NOMO-1 (cell line): ENCODE measurements around the gene TSPAN2.

Experiments used
- DNase-seq, 2 experiments: peaks; one replicate each; lab custom pipeline; 2025; ENCODE audit not compliant: unreplicated experiment in 2 of 2; lab: John Stamatoyannopoulos, UW

The TSPAN2 gene

DNA sequence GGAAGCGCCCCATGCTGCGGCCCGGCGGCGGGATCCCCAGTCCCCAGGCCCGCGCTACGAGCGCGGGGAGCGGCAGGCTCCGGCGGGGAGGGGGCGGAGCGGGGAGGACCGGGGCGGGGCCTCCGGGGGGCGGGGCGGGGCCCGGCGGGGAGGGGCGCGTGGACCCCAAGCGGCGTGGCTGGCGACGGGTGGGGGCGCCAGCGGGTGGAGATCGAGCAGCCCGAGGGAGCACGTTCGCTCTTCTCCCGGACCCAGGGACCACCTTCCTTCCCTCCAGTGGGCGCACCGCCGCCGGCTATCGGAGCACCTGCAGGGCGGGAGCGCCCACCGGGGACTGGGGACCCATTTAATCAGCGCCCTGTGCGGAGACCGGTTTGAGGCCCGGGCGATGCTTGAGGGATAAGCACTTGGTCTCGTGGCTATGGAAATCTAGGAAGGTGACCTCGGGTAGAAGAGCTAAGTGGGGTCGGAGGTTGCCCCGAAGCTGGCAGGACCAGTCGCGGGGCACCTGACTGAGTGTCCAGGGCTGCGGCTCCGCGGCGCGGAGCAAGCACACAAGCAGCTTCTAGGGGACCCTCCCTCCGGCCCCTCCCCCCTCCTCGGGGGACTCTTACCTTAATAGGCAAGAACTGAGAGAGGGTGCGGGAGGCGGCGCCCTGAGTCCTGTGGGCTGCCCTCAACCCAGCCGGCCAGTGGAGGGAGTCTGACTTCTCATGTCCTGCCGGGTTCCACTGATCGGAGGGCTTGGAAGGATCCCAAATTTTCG lies at the start of gene TSPAN2:
TSPAN2 (minus strand) TSS at position 84 of the 766 bp plus-strand sequence; CDS start at position 13, 71 bp downstream.
- peak; percentile 34 to 44 for DNase-seq

DNA sequence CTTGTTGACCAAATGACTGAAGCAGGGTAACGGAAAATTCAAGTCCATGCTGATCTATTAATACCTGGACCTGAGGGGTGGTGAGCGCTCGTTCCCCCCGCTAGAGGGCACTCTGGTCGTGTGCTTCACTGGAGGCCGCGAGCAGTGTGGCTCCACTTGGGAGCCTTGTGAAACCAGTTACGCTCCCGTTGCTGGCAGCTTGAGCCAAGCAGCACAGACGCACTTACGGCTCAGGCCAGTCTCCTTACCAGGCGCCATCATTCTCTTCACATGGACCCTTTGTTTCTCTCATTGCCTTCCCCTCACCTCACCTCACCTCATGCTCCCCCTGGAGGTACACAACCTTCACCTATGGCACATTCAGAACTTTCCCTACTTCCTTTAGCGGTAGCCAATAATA lies 49.7 kb upstream of the TSPAN2 start:
- DNase-seq = peak; percentile 63 to 68

GRCh38 chr1:115138271-115138670 lies 49.0 kb upstream of the TSPAN2 start:
- DNase-seq = no peak

DNA sequence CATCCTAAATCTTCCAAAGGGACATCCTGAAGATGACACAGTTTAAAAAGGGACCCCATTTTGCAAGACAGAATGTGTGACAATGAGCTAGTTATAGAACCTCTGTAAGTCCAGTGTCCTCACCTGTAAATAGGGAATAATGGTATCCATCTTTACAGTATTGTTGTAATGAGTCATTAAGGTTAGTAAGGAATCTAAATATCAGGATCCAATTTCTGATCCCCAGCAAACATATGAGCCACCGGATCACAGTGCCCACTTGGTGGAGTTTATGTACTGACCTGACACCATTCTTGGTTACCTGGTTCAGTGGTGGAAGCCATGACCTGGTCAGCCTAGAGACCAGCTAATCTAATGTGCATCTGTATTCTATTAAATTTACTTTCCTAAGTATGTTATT lies 47.9 kb upstream of the TSPAN2 start:
- DNase-seq = no peak

DNA sequence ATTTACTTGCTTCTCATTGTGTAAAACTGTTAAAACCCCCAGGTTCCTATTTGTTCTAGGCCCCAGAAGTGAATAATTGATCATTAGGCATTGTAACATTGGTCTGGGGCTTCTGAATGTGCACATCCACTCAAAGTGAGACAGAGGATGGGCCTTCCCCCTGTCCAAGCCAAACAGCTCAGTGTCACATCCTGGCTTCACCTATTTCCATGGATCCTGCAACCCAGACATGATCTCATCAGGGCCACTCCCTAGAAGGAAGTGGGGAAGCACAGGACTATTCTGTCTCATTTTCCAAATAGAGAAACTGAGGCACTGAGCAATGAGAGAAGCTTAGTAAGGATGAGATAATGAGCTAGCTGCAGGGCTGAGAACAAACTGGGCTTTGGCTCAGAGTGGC lies 47.4 kb upstream of the TSPAN2 start:
- no peak for DNase-seq

GRCh38 chr1:115136106-115136505 lies 46.8 kb upstream of the TSPAN2 start:
- DNase-seq = no peak

DNA sequence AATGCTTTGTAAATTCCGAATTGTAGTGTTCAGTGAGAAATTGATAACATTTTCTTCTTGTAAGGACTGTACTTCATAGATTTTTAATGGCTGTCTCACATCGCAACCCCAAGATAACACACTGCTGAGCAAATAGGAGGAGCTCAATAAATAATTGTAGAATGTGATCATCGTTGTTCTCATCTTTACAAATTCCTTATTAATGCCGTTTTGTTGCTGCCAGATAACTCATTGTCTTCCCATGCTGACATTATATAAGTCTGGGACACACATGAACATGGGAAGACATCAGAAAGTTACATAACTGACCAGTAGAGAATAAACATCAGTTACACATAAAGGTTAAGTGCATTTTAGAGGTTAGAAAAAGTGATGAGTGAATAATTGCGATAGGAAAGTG lies 46.4 kb upstream of the TSPAN2 start:
- DNase-seq = no peak

GRCh38 chr1:115134850-115135480 lies 45.7 kb upstream of the TSPAN2 start:
- DNase-seq = no peak

DNA sequence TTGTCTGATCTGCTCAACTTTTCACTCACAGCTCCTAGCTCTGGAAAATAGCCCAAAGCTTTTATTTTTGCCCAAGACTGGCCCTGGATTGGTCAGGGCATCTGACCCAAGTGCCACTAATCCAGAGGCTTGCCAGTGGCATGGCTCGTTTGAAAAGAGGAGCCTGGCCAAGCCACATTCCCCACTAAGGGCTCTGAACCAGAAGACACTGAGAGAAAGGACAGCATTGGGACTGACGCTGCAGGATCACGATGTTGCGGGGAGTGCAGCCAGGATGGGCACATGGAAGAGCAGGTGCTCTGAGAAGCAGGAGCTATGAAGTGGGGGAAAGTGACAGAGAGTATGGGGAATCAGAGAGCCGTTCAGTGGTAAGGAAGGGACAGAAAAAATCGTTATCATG lies 44.9 kb upstream of the TSPAN2 start:
- no peak for DNase-seq

GRCh38 chr1:115133440-115133839 lies 44.1 kb upstream of the TSPAN2 start:
- DNase-seq = no peak

- no peak for DNase-seq
Observed at GRCh38 chr1:115130786-115131185, 41.5 kb upstream of the TSPAN2 start.

DNA sequence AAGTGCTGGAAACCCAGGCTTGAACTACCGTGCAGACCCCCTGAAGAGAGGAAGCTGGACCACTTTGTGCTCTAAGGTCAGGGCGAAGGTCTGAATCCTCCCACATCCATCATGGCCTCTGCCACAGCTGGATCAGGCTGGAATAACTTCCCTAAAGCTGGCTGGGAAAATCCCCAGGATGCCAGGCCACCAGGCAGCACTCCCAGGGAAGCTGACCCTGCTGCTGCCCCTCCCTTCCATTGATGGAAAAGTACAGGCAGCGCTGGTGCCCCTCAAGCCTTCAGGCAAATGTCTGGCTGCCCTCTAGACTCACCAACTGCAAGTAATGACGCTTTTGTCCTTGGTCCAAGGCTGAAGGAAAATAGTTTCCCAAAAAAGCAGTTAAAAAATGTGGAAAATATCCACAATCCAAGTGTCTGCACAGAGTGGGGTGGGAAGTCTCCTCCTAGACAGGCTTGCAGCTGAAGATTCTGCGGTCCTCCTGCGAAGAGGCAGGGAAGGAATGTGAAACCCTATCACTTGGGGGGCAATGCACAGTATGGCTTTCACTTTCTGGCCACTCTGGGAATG lies 39.9 kb upstream of the TSPAN2 start:
- no peak for DNase-seq

DNA sequence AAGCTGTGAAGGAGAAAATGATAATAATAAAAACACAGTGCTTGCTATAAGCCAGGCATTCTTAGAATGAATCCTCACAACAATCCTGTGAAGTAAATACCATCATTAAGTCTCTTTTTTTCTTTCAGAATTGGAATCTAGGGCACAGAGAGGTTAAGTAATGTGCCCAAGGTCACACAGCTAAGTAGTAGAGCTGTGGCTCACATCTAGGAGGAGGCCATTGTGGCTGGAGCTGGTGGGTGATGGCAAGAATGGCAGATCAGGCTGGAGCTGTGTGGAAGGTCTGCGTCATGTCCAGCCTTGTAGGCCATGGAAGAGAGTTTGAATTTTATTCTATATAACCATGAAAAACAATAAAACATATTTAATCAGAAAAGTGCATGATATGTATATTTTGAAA lies 38.2 kb upstream of the TSPAN2 start:
- no peak for DNase-seq

DNA sequence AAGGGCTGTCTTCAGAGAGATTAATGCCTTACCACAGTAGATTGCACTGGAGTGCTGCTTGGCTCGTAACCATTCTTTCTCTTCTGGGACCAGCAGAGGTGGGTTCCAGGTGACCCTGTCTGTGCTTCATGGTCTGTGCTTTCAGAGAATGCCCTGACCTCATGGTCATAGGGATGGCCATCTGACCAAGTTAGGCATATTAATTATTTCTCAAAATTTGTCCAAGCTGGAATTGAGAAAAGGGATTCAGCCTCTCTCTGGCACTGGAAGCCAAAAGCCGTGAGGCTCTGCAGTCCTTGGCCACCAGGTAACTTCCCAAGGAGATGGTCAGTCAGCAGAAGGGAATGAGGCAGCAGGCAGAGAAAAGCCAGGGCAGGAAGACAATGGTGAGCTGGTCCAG lies 37.2 kb upstream of the TSPAN2 start:
- no peak for DNase-seq

GRCh38 chr1:115123116-115123515 lies 33.8 kb upstream of the TSPAN2 start:
- no peak for DNase-seq

DNA sequence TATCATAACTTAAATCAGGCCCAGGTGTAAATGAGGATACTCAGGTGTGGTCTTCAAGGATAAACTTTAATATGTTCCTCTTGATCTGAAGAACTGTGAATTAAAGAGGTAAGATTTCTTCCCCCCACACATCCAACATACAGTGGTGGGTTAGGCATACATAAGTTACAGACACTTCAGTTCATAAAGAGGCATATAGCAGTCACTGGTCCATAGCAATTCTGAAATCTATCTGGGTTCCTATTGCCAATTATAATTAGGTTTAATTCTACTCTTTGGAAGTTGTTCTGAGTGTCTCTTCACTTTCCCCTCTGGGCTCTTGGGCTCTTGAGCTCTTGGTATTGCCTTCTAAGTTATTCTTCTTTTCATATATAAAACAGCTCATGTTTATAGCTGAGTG lies 32.5 kb upstream of the TSPAN2 start:
- DNase-seq = no peak

DNA sequence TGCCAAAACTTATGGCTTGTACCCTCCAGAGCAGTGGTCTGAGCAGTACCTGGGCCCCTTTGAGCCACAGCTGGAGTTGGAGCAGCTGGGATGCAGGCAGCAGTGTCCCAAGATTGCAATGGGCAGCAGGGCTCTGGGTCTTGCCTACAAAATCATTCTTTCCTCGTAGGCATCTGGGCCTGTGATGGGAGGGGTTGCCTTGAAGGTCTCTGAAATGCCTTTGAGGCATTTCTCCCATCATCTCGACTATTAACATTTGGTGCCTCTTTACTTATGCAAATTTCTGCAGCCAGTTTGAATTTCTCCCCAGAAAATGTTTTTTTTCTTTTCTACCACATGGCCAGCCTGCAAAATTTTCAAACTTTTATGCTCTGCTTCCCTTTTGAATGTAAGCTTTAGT lies 31.0 kb upstream of the TSPAN2 start:
- DNase-seq = no peak

DNA sequence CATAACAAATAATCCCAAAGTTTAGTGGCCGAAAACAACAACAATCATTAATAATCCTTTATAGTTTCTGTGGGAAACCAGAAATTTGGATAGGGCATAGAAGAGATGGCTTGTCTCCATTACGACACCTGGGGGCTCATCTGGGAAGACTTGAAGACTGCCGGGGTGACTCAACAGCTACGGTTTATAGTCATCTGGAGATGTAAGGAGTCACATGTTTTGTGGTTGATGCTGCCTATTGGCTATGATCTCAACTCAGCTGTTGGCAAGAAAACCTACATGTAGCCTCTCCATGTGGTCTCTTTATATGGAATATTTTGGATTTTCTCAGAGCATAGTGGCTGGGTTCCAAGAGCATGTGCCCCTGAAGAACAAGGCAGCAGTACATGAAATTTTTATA lies 29.3 kb upstream of the TSPAN2 start:
- no peak for DNase-seq

DNA sequence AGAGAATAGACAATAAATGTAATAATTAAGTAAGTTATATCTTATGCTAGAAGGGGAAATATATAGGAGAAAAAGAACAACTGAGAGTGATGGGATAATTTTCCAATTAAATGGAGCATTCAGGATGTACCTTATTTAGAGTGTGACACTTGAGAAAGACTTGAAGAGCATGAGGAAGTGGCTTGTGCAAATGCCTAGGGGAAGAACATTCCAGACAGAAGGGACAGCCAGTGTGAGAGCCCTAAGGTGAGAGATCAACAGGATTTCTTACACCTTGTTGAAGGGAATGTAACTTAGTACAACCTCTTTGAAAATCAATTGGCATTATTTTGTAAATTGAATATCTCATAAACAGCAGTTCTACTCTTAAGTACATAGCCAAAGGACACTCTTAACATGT lies 28.8 kb upstream of the TSPAN2 start:
- no peak for DNase-seq

DNA sequence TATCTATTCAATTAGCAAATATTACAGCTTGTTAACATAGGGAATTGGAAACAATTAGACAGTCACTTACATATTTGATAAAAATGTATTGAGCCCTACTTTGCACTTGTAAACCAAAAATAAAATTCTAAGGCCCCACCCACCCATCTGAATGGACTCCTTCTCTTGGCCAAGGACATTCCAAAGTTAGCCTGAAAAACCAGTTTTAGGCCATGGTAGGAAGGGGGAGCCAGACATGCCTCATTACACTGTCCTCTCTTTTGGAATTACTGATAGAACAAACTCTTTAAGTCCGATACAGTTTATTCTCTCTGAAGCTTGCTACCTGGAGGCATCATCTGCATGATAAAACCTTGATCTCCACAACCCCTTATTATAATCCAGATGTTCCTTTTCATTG lies 28.0 kb upstream of the TSPAN2 start:
- no peak for DNase-seq

GRCh38 chr1:115116512-115116911 lies 27.2 kb upstream of the TSPAN2 start:
- no peak for DNase-seq

DNA sequence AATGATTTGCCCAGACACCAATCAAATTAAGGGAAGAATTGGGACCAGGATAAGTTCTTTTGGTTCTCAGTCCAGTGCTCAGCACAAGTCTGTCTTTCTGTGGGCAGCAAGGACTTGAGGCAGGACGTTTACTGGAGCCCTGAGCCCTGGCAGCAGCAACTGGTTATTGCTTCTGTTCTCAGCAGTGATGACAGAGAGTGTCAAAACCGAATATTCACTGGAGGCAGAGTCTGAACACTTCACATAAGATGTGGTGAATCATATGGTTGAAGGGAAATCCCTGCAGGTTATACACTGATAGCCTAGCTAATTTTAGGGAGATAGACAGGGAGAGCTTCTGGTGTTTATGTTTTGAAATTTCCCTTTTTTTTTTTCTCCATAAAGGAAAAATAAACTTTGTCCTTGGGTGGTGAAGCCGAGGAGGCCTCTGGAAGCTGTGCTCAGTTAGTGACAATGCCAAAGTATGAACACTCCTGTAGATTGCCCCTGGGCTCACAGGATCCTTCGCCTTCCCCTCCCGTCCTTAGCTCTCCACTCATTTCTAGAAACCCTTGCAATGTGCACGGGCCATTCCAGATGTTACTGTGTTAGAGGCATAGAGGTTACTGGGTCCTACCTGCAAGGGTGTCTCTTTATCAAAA lies 26.3 kb upstream of the TSPAN2 start:
- no peak for DNase-seq
